AG04450 (cell line): ENCODE results near the gene CCDC88C. TPM values are rescaled to one million over a fixed set of nuclear protein-coding genes. Genes with fewer than 3 reads are reported as not detected.

Source experiments
- CTCF ChIA-PET: fragments of 300-600, 350-600 bp; formaldehyde crosslinking; extraction: SDS; loops from one replicate; lab custom pipeline; 2022; ENCODE audit warnings: antibody characterized with exemption, inconsistent platforms; lab: Charles Lee
- POLR2A ChIA-PET: fragments of 350-600 bp; formaldehyde crosslinking; extraction: SDS; loops from one replicate; lab custom pipeline; 2021; ENCODE audit warnings: antibody characterized with exemption, inconsistent platforms; lab: Yijun Ruan, JAX
- DNase-seq: peaks from one replicate; pipeline ENCODE4 v3.0.0-alpha.2; 2011; ENCODE audit warnings: low read depth, low spot score
- H3K27ac ChIP-seq: one replicate; pipeline ENCODE4 v1.5.1; 2012; ENCODE audit warnings: low read depth, low read length, control low read depth
- H3K27me3 ChIP-seq: one replicate; pipeline ENCODE4 v1.6.0; 2012; ENCODE audit warnings: low read length; ENCODE audit not compliant: control insufficient read depth, insufficient read depth
- H3K4me3 ChIP-seq: 2 replicates; pipeline ENCODE4 v1.5.1; 2011; ENCODE audit warnings: mild to moderate bottlenecking, low read depth, low read length, control low read depth
- H3K9me3 ChIP-seq: 2 replicates; pipeline ENCODE4 v1.5.1; 2012; ENCODE audit warnings: low read length; ENCODE audit not compliant: control insufficient read depth, insufficient read depth
- CTCF ChIP-seq: IDR thresholded peaks from 2 replicates; pipeline ENCODE4 v1.5.1; 2011; ENCODE audit warnings: low read depth, low read length, control low read depth, inconsistent platforms
- polyA plus RNA-seq: library from polyadenylated mRNA; depleted of rRNA; stranded (reverse); fragments of >200 nt; gene quantifications from 2 replicates; pipeline ENCODE4 v1.2.3, GENCODE V29; 2011

Gene CCDC88C
- polyA plus RNA-seq, 1 experiment = 0.01 TPM

DNA sequence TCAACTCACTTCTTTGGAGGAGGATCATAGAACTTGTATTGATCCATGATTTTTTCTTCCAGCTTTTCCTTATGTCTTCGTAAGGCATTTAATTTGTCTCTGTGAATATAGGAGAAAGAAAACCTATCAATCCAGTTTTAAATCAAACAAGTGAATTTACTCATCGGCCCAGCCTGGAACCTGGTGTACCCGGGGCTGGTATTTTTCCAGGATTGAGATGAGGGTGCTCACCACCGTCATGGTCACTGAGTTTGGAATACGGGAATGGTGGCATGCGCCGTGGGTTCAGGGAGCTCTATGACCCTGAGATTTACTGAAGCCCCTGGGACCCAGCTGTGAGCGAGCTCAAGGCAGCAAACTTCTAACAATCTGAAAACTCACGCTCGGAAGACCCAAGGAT lies 126.6 kb downstream of the CCDC88C start:
- DNase-seq = no peak
- Histone ChIP-seq H3K4me3 (no peak overlapping the region), H3K9me3 (peaks cover 4% of the 10 kb centered on the region; the same call in 1 of the 2 replicates), H3K27me3 (no peaks in the 10 kb centered on the region), H3K27ac (no peak overlapping the region)
- CTCF ChIA-PET = interaction anchor here (1.3 to 2.9 kb wide), 5 partner anchors 32 to 388 kb away, joined by 4 to 15 read pairs (median 7); no protein-coding TSS in a partner anchor
- POLR2A ChIA-PET = no interaction called here
- TF ChIP-seq CTCF = no peak

DNA sequence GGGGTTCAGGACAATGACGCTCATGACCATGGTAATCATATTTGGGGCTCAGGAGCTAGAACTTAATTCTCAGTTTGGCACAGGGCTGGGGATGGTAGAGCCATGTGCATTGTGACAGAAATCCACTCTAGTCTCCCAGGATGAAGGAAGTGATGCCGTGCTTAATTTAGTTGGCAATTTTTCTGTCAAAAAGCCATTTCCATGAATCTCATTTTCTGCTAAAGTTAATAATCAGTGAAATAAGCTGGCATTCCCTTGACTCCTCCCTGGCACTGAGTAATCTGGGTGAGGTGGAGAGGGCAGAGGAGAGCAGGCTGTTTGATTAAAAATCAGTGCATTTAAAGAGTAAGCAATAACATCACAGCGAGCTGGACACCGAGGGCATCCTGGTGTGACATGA lies 128.2 kb downstream of the CCDC88C start:
- TF ChIP-seq CTCF = no peak
- CTCF ChIA-PET = interaction anchor here (10.2 kb wide), 1 partner anchor 113 kb away, joined by 350 read pairs; no protein-coding TSS in a partner anchor
- H3K27ac ChIP-seq = no peak overlapping the region
- H3K4me3 ChIP-seq = no peak overlapping the region
- peaks cover 4% of the 10 kb centered on the region; the same call in 1 of the 2 replicates for H3K9me3 ChIP-seq
- no peaks in the 10 kb centered on the region for H3K27me3 ChIP-seq
- POLR2A ChIA-PET = no interaction called here
- DNase-seq = no peak

GRCh38 chr14:91288876-91289275 lies 128.7 kb downstream of the CCDC88C start:
- ChIA-PET CTCF (interaction anchor here (1.1 to 10.2 kb wide), 3 partner anchors 9 to 386 kb away, joined by 4 to 350 read pairs (median 8); no protein-coding TSS in a partner anchor), POLR2A (no interaction called here)
- no peak overlapping the region for H3K27ac ChIP-seq
- no peak for DNase-seq
- peaks cover 4% of the 10 kb centered on the region; the same call in 1 of the 2 replicates for H3K9me3 ChIP-seq
- H3K4me3 ChIP-seq = no peak overlapping the region
- H3K27me3 ChIP-seq = no peaks in the 10 kb centered on the region
- no peak for TF ChIP-seq CTCF

GRCh38 chr14:91286530-91286937 lies 131.1 kb downstream of the CCDC88C start:
- ChIA-PET CTCF (interaction anchor here (0.5 to 10.2 kb wide), 25 partner anchors 9 to 384 kb away, joined by 3 to 350 read pairs (median 4); partner anchors contain the start of gene RPS6KA5), POLR2A (interaction anchor here (0.6 kb wide), 1 partner anchor 107 kb away, joined by 4 read pairs; no protein-coding TSS in a partner anchor)
- peak; percentile 37 for DNase-seq
- no peak overlapping the region for H3K27ac ChIP-seq
- peaks cover 5% of the 10 kb centered on the region; the same call in 1 of the 2 replicates for H3K9me3 ChIP-seq
- H3K4me3 ChIP-seq = no peak overlapping the region
- peak; percentile 87 for TF ChIP-seq CTCF
- no peaks in the 10 kb centered on the region for H3K27me3 ChIP-seq

DNA sequence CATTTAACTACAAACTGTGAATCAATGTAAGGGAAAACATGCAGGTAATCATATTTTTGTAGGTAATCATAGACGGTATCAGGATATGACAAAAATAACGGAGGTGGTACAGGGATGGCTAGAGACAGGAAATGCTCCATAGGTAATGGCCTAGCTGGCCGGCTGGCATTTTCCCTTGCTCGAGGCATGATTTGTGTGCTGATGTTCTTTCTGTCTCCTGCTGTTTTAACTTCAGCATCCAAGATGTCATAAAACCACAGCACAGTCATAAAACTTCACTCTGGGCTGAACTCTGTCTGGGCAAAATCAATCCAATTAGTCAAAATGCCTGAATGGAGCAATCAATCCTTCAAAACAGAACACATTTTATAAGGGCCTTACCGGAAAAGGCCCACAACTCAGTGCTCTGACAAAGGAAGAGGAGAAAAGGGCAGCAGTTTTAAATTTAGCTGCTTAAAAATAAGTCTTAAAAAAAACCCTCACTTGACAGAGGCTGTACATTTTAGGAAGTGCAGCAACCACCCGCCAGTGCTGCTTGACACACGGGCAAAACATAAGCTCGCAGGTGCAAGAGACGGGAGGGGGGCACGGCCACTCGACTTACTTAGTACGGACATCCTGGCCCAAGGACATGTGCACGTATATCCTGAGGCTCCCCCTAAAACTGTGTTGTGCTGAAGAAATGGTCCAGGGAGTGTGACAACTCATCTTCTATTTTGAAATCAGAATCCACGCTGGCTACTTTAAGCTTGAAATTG lies 132.7 kb downstream of the CCDC88C start:
- peaks cover 8% of the 10 kb centered on the region for H3K9me3 ChIP-seq
- POLR2A ChIA-PET = no interaction called here
- no peaks in the 10 kb centered on the region for H3K27me3 ChIP-seq
- no peak overlapping the region for H3K27ac ChIP-seq
- H3K4me3 ChIP-seq = no peak overlapping the region
- DNase-seq = no peak
- CTCF ChIA-PET = interaction anchor here (0.5 to 10.2 kb wide), 16 partner anchors 13 to 385 kb away, joined by 3 to 350 read pairs (median 4); partner anchors contain the start of gene RPS6KA5
- TF ChIP-seq CTCF = no peak
